Neural cell (in vitro differentiated cells): ENCODE results near the gene SGCD. TPM values are rescaled to one million over a fixed set of nuclear protein-coding genes. Genes with fewer than 3 reads are reported as not detected.

Source experiments
- H2AFZ ChIP-seq: fragments of 200-600, 300-800 bp; sonication (generic), shearing (Covaris generic); 2 replicates; pipeline ENCODE4 v1.6.0; 2014; ENCODE audit warnings: low read depth, mild to moderate bottlenecking, antibody characterized with exemption, low read length, moderate library complexity
- H3F3A ChIP-seq: fragments of 200-600 bp; shearing (Covaris generic); 2 replicates; pipeline ENCODE4 v1.6.1; 2016; ENCODE audit warnings: mild to moderate bottlenecking, moderate library complexity, mixed read lengths, antibody characterized with exemption, low read length; ENCODE audit not compliant: insufficient read depth, poor library complexity, severe bottlenecking
- H3K27ac ChIP-seq: fragments of 200-600, 300-800 bp; sonication (generic), shearing (Covaris generic); 2 replicates; pipeline ENCODE4 v1.5.1; 2014; ENCODE audit warnings: mild to moderate bottlenecking, low read length, moderate library complexity
- H3K27me3 ChIP-seq: fragments of 300-800, 200-600 bp; sonication (generic), shearing (Covaris generic); 2 replicates; pipeline ENCODE4 v1.6.0; 2014; ENCODE audit warnings: mild to moderate bottlenecking, low read depth, low read length, moderate library complexity; ENCODE audit not compliant: insufficient read depth
- H3K36me3 ChIP-seq: fragments of 300-800, 200-600 bp; sonication (generic), shearing (Covaris generic); 2 replicates; pipeline ENCODE4 v1.5.1; 2014; ENCODE audit warnings: mild to moderate bottlenecking, antibody characterized with exemption, low read length, moderate library complexity; ENCODE audit not compliant: insufficient read depth
- H3K4me2 ChIP-seq: fragments of 300-800, 200-600 bp; sonication (generic), shearing (Covaris generic); 2 replicates; pipeline ENCODE4 v1.6.0; 2014; ENCODE audit warnings: mild to moderate bottlenecking, low read length
- H3K4me3 ChIP-seq: fragments of 300-800, 200-600 bp; sonication (generic), shearing (Covaris generic); 2 replicates; pipeline ENCODE4 v1.5.1; 2014; ENCODE audit warnings: mild to moderate bottlenecking, low read length, moderate library complexity
- H3K79me2 ChIP-seq: fragments of 200-600 bp; shearing (Covaris generic); replicated peaks from 2 replicates; pipeline ENCODE4 v1.6.0; 2014; ENCODE audit warnings: mild to moderate bottlenecking, low read length, moderate library complexity; ENCODE audit not compliant: insufficient read depth
- H3K9ac ChIP-seq: fragments of 300-800, 200-600 bp; sonication (generic), shearing (Covaris generic); 2 replicates; pipeline ENCODE4 v1.6.1; 2016; ENCODE audit warnings: mild to moderate bottlenecking, low read length, mixed read lengths
- H3K9me2 ChIP-seq: fragments of 200-600 bp; shearing (Covaris generic); 2 replicates; pipeline ENCODE4 v1.6.1; 2016; ENCODE audit warnings: mild to moderate bottlenecking, low read length, mixed read lengths; ENCODE audit not compliant: insufficient read depth
- H3K9me3 ChIP-seq: fragments of 200-600, 300-800 bp; sonication (generic), shearing (Covaris generic); 2 replicates; pipeline ENCODE4 v1.6.1; 2016; ENCODE audit warnings: mild to moderate bottlenecking, mixed run types, low read length, moderate library complexity, mixed read lengths
- H4K20me1 ChIP-seq: fragments of 200-600 bp; shearing (Covaris generic); 2 replicates; pipeline ENCODE4 v1.6.1; 2016; ENCODE audit warnings: mild to moderate bottlenecking, mixed run types; ENCODE audit not compliant: insufficient read depth
- EP300 ChIP-seq: fragments of 450-650 bp; conservative IDR thresholded peaks from 2 replicates; pipeline ENCODE4 v1.6.1; 2014; ENCODE audit warnings: antibody characterized with exemption, mild to moderate bottlenecking, moderate library complexity; ENCODE audit not compliant: poor library complexity, severe bottlenecking
- EZH2 ChIP-seq: fragments of 200-600, 300-800 bp; shearing (Covaris generic), sonication (generic); IDR thresholded peaks from 2 replicates; pipeline ENCODE4 v1.6.1; 2014; ENCODE audit warnings: antibody characterized with exemption, low read length, borderline replicate concordance, mild to moderate bottlenecking; ENCODE audit not compliant: insufficient read depth, poor library complexity, severe bottlenecking
- MXI1 ChIP-seq: fragments of 450-650 bp; conservative IDR thresholded peaks from 2 replicates; pipeline ENCODE4 v1.6.1; 2014; ENCODE audit warnings: antibody characterized with exemption, mild to moderate bottlenecking; ENCODE audit not compliant: poor library complexity, severe bottlenecking
- POLR2AphosphoS5 ChIP-seq: IDR thresholded peaks from 2 replicates; pipeline ENCODE4 v1.6.1; 2012
- RAD21 ChIP-seq: fragments of 450-650 bp; conservative IDR thresholded peaks from 2 replicates; pipeline ENCODE4 v1.6.1; 2014; ENCODE audit warnings: antibody characterized with exemption, mild to moderate bottlenecking, moderate library complexity
- SMC3 ChIP-seq: fragments of 450-650 bp; conservative IDR thresholded peaks from 2 replicates; pipeline ENCODE4 v1.6.1; 2014; ENCODE audit warnings: antibody characterized with exemption, mild to moderate bottlenecking, moderate library complexity; ENCODE audit not compliant: poor library complexity
- TAF1 ChIP-seq: IDR thresholded peaks from 2 replicates; pipeline ENCODE4 v1.6.1; 2012; ENCODE audit warnings: low read depth
- polyA plus RNA-seq: library from polyadenylated mRNA; depleted of rRNA; stranded (reverse); fragments of >200 nt; gene quantifications from 2 replicates; pipeline ENCODE4 v1.2.3, GENCODE V29; 2014
- TF ChIP-seq, protein P1 (sequence below): IDR thresholded peaks from 2 replicates; pipeline ENCODE4 v1.6.1; 2012; ENCODE audit warnings: borderline replicate concordance
- TF ChIP-seq, protein P2 (sequence below): fragments of 450-650 bp; IDR thresholded peaks from 2 replicates; pipeline ENCODE4 v1.5.1; 2014; ENCODE audit warnings: antibody characterized with exemption, mild to moderate bottlenecking, moderate library complexity; ENCODE audit not compliant: poor library complexity, severe bottlenecking

Gene SGCD
- polyA plus RNA-seq, 1 donor from 2014 or later, result 3.4 TPM

DNA sequence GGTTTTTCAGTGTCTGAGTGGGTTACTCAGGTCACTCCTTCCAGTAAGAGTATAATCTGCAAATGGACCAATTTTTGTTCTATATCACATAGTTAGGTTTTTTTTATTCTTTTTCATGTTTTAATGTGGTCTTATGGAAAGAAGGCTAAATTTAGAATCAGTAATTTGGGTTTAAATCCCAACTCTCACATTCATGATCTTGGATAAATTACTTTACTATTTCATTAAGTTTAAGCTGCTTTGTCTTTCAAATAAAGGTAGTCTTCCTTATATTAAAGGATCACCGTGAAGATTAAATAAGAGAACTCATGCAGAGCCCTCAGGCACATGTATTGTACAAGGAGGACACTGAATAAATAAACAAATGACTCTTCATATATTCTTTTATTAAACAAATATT, 234.7 kb downstream of the SGCD start:
- no peak overlapping the region for H3K4me2 ChIP-seq
- no peaks in the 10 kb centered on the region for H4K20me1 ChIP-seq
- H3K9me2 ChIP-seq, result no peaks in the 10 kb centered on the region
- no peaks in the 10 kb centered on the region for H3K27me3 ChIP-seq
- no peaks in the 10 kb centered on the region for H3K9me3 ChIP-seq
- no peak overlapping the region for H2AFZ ChIP-seq
- H3K4me3 ChIP-seq, result no peak overlapping the region
- no peak overlapping the region for H3K9ac ChIP-seq
- no peaks in the 10 kb centered on the region for H3K79me2 ChIP-seq
- no peaks in the 10 kb centered on the region for H3K36me3 ChIP-seq
- H3F3A ChIP-seq, result no peaks in the 10 kb centered on the region
- TF ChIP-seq SMC3 (no peak), TAF1 (no peak), POLR2AphosphoS5 (no peak), EP300 (no peak), MXI1 (no peak), EZH2 (no peak), RAD21 (no peak)
- TF ChIP-seq, protein P1, sequence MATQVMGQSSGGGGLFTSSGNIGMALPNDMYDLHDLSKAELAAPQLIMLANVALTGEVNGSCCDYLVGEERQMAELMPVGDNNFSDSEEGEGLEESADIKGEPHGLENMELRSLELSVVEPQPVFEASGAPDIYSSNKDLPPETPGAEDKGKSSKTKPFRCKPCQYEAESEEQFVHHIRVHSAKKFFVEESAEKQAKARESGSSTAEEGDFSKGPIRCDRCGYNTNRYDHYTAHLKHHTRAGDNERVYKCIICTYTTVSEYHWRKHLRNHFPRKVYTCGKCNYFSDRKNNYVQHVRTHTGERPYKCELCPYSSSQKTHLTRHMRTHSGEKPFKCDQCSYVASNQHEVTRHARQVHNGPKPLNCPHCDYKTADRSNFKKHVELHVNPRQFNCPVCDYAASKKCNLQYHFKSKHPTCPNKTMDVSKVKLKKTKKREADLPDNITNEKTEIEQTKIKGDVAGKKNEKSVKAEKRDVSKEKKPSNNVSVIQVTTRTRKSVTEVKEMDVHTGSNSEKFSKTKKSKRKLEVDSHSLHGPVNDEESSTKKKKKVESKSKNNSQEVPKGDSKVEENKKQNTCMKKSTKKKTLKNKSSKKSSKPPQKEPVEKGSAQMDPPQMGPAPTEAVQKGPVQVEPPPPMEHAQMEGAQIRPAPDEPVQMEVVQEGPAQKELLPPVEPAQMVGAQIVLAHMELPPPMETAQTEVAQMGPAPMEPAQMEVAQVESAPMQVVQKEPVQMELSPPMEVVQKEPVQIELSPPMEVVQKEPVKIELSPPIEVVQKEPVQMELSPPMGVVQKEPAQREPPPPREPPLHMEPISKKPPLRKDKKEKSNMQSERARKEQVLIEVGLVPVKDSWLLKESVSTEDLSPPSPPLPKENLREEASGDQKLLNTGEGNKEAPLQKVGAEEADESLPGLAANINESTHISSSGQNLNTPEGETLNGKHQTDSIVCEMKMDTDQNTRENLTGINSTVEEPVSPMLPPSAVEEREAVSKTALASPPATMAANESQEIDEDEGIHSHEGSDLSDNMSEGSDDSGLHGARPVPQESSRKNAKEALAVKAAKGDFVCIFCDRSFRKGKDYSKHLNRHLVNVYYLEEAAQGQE, result no peak
- TF ChIP-seq, protein P2, sequence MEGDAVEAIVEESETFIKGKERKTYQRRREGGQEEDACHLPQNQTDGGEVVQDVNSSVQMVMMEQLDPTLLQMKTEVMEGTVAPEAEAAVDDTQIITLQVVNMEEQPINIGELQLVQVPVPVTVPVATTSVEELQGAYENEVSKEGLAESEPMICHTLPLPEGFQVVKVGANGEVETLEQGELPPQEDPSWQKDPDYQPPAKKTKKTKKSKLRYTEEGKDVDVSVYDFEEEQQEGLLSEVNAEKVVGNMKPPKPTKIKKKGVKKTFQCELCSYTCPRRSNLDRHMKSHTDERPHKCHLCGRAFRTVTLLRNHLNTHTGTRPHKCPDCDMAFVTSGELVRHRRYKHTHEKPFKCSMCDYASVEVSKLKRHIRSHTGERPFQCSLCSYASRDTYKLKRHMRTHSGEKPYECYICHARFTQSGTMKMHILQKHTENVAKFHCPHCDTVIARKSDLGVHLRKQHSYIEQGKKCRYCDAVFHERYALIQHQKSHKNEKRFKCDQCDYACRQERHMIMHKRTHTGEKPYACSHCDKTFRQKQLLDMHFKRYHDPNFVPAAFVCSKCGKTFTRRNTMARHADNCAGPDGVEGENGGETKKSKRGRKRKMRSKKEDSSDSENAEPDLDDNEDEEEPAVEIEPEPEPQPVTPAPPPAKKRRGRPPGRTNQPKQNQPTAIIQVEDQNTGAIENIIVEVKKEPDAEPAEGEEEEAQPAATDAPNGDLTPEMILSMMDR, result no peak
- no peak overlapping the region for H3K27ac ChIP-seq

DNA sequence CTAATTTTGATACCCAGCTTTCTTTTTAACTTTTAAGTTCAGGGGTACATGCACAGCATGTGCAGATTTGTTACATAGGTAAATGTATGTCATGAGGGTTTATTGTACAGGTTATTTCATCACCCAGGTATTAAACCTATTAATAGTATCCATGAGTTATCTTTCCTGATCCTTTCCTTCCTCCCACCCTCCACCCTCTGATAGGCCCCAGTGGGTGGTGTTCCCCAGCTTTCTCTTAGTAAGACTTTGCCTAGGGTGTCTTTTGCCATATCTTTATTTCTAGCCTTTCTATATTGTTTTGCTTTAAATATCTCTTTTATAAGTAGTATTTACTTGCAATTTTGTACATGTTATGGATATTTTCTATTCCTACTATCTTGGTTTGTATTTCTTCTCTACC, 243.7 kb downstream of the SGCD start:
- no peak overlapping the region for H3K9ac ChIP-seq
- no peaks in the 10 kb centered on the region for H3K36me3 ChIP-seq
- TF ChIP-seq RAD21, result no peak
- no peak for TF ChIP-seq TAF1
- no peak for TF ChIP-seq MXI1
- TF ChIP-seq, protein P2, result no peak
- TF ChIP-seq POLR2AphosphoS5, result no peak
- TF ChIP-seq, protein P1, result no peak
- TF ChIP-seq EP300, result no peak
- TF ChIP-seq EZH2, result no peak
- TF ChIP-seq SMC3, result no peak
- no peak overlapping the region for H2AFZ ChIP-seq
- no peaks in the 10 kb centered on the region for H3K9me2 ChIP-seq
- no peaks in the 10 kb centered on the region for H3F3A ChIP-seq
- no peaks in the 10 kb centered on the region for H3K79me2 ChIP-seq
- no peaks in the 10 kb centered on the region for H3K9me3 ChIP-seq
- H3K27ac ChIP-seq, result no peak overlapping the region
- no peak overlapping the region for H3K4me2 ChIP-seq
- no peaks in the 10 kb centered on the region for H3K27me3 ChIP-seq
- no peaks in the 10 kb centered on the region for H4K20me1 ChIP-seq
- no peak overlapping the region for H3K4me3 ChIP-seq
